Thyroid gland (tissue), 4 donors: Measurements from ENCODE around the gene PARD3B.

Experiments
- CTCF ChIP-seq, 6 experiments: fragments of 200-600 bp in 3 of 6; fragments of 450-650 bp in 3 of 6; sonication (generic) in 3 of 6; IDR thresholded peaks; one replicate each; pipeline ENCODE4 v1.5.1; 2016 to 2019; ENCODE audit warnings: antibody characterized with exemption in 6 of 6, mild to moderate bottlenecking in 2 of 6, inconsistent platforms in 1 of 6, moderate library complexity in 1 of 6
- POLR2A ChIP-seq, 2 donors: fragments of 450-650 bp; IDR thresholded peaks; one replicate each; pipeline ENCODE4 v1.6.1; 2017; ENCODE audit warnings: antibody characterized with exemption in 2 of 2, mild to moderate bottlenecking in 2 of 2, moderate library complexity in 1 of 2

- TF ChIP-seq CTCF (IDR thresholded peaks at IDR 0.05) (no peak), POLR2A (IDR thresholded peaks at IDR 0.05) (no peak)
Observed at GRCh38 chr2:205387350-205388055, 842.2 kb downstream of the PARD3B start.
